ENCODE data around the gene SMTN.

Gene SMTN

DNA sequence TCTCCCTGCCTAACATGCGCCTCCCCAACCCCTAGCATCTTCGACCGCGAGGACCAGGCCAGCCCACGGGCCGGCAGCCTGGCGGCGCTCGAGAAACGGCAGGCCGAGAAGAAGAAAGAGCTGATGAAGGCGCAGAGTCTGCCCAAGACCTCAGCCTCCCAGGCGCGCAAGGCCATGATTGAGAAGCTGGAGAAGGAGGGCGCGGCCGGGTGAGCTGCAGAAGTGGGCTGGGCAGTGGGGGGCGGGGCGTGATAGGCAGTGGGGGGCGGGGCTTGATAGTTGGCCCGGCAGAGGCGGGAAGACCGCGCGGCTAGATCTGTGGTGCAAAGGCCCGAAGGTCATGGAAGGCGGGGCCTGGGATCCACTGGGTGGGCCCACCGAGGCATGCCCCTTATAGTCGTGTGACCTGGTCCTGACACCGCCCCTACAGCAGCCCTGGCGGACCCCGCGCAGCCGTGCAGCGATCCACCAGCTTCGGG lies 17.6 kb downstream of the SMTN start:
- Histone ChIP-seq H3K4me3 (ENCODE audit: low read length) (no peak overlapping the region), H3K9me3 (ENCODE audit: low read length) (peaks cover 6% of the 10 kb centered on the region), H3K36me3 (ENCODE audit: insufficient read depth, low read length) (peaks cover 18% of the 10 kb centered on the region), H2AFZ (ENCODE audit: low read depth, low read length) (no peak overlapping the region), H3K4me1 (ENCODE audit: insufficient read depth, low read length) (no peaks in the 10 kb centered on the region), H3K27me3 (ENCODE audit: insufficient read depth, low read length) (no peaks in the 10 kb centered on the region)

DNA sequence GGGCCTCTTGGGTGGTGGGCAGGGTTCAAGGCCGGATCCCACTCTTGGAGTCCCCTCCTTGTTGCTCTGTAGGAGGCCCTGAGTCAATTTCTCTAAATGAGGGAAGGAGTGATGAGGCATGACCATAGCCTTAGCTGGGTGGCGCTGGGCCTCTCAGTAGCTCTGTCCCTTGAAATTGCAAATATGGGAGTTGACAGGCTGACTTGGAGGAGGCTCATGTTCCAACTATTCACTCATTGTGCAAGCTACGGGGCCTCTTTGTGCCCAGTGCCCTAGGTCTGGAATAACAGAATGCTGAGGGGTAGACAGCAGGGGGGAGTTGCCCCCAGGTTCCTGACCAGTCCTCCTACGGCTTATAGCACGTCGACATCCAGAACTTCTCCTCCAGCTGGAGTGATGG lies 18.3 kb downstream of the SMTN start:
- Histone ChIP-seq H3K36me3 (ENCODE audit: insufficient read depth, low read length) (peaks cover 18% of the 10 kb centered on the region), H3K27me3 (ENCODE audit: insufficient read depth, low read length) (no peaks in the 10 kb centered on the region), H2AFZ (ENCODE audit: low read depth, low read length) (no peak overlapping the region), H3K4me1 (ENCODE audit: insufficient read depth, low read length) (no peaks in the 10 kb centered on the region), H3K9me3 (ENCODE audit: low read length) (peaks cover 8% of the 10 kb centered on the region), H3K4me3 (ENCODE audit: low read length) (no peak overlapping the region)

DNA sequence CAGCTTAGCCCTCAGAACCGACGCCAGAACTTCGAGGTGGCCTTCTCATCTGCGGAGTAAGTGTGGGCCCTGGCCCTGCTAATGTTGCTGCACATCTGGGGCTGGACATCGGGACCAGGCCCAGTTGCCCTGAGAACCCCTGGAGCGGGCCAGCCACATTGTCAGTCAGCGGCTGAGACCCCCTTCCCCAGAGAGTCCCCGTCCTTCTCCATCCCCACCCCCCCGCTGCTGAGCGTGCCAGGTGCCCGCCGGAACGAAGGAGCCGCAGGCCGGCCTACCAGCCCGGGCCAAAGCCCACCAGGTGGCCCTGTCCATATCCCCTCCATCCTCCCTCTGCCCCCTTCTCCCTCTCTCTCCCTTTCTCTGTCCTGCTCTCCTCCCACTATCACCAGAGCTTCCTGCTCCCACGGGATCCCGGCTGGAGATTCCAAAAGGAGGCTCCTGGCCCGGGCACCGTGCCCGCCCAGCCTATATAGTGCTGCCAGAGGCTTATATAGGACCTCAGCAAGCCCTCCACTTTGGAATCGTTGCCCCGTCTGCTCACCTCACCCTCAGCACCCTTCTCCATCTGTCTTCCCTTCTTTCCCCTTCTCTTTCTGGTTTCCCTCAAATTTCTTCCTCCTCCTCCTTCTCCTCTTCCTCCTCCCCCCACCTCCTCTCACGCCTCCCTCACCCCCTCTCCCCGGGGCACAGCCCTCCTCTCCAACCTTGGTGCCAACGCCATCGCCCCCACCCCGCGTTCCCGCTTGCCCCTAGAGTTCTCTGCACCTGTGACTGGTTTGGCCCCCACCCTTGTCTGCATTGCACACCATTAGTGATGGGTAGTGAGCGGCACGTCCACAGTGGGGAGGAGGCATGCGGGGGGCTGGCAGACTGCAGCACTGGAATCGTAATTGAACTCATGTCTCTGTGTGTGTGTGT lies 19.0 kb downstream of the SMTN start:
- no peaks in the 10 kb centered on the region for H3K4me1 ChIP-seq (ENCODE audit: insufficient read depth, low read length)

DNA sequence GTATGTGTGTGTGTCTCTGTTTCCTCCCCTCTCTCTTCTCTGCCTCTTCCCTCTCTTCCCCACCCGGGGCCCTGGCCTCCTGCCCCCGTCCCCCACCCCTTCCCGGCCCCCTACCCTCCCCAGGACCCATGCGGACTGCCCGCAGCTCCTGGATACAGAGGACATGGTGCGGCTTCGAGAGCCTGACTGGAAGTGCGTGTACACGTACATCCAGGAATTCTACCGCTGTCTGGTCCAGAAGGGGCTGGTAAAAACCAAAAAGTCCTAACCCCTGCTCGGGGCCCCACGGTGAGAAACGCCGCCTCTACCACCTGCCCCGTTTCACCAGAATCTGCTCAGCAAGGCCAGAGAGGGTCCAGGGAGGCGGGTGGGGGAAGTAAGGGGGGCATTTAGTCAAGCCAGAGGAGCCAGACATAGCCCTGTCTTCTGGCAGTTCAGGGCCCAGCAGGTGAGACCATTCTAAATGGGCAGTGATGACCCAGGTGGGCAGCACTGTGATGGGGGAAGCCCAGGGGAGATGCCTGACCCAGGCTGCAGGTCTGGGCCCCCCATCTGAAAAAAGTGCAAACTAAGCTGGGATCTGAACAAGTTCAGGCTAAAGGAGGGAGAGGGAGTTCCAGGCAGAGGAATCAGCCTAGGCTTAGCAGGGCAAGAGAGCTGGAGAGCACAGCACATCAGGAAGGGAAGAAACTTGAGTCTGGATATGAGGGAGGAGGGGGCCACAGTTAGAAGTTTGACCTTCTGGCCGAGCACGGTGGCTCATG lies 19.8 kb downstream of the SMTN start:
- H3K4me1 ChIP-seq (ENCODE audit: insufficient read depth, low read length) = no peaks in the 10 kb centered on the region
- H2AFZ ChIP-seq (ENCODE audit: low read depth, low read length) = no peak overlapping the region
- no peaks in the 10 kb centered on the region for H3K27me3 ChIP-seq (ENCODE audit: insufficient read depth, low read length)
- peaks cover 10% of the 10 kb centered on the region for H3K9me3 ChIP-seq (ENCODE audit: low read length)
- peaks cover 18% of the 10 kb centered on the region for H3K36me3 ChIP-seq (ENCODE audit: insufficient read depth, low read length)
- no peak overlapping the region for H3K4me3 ChIP-seq (ENCODE audit: low read length)

More for the DNA sequence above, 19.0 kb downstream of the SMTN start:
- H3K27me3 ChIP-seq (ENCODE audit: insufficient read depth, low read length) = no peaks in the 10 kb centered on the region
- no peak overlapping the region for H3K4me3 ChIP-seq (ENCODE audit: low read length)
- peaks cover 8% of the 10 kb centered on the region for H3K9me3 ChIP-seq (ENCODE audit: low read length)
- no peak overlapping the region for H2AFZ ChIP-seq (ENCODE audit: low read depth, low read length)
- H3K36me3 ChIP-seq (ENCODE audit: insufficient read depth, low read length) = peaks cover 18% of the 10 kb centered on the region

DNA sequence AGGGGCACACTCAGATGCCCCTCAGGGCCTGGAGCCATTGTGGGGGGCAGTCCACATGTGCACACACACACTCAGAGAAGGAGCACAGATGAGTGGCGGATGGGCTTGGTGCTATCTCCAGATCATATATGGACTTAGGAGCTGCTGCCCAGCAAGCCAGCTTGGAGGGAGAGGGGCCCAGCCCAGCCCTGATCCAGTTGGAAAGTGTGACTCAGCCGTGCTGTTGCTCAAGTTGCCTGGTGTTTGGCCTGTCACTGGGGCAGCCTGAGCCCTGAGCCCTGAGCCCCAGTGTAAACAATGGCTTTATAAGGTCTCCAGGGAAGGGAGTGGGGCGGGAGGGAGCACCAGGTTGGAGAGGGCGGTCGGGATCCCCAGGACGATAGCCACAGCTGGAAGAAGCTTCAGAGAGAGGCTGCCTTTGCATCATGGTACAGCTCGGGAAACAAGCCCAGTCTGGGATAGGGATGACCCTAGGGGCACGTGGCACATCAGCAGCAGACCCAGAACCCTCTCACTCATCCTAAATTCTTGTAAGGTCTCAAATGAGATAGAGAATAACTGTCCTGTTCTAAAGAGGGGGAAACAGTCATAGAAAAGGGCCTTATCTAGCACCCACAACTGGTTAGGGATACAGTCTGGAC lies 21.4 kb downstream of the SMTN start:
- Histone ChIP-seq H3K4me3 (ENCODE audit: low read length) (no peak overlapping the region), H3K36me3 (ENCODE audit: insufficient read depth, low read length) (peaks cover 6% of the 10 kb centered on the region), H3K4me1 (ENCODE audit: insufficient read depth, low read length) (no peaks in the 10 kb centered on the region), H3K27me3 (ENCODE audit: insufficient read depth, low read length) (no peaks in the 10 kb centered on the region), H2AFZ (ENCODE audit: low read depth, low read length) (no peak overlapping the region), H3K9me3 (ENCODE audit: low read length) (peaks cover 10% of the 10 kb centered on the region)

DNA sequence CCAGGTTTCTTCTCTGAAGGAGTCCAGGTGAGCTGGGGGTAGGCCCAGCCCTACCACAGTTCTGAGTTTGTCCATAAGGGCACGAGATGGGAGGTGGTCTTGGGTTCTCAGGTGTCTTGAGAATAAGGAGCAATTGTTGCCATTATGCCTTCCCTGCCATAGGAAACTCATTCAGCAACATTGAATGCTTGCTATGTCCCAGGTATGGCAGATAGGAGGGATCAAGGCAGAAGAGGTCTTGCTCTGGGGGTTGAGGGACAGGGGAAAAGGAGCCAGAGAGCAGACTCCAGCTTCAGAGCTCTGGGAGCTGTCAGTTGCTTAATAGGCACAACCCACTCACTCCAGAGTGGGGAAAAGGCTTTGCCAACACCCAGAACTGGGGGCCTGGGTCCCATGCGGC lies 22.0 kb downstream of the SMTN start:
- Histone ChIP-seq H3K4me1 (ENCODE audit: insufficient read depth, low read length) (no peaks in the 10 kb centered on the region), H3K4me3 (ENCODE audit: low read length) (no peak overlapping the region), H3K9me3 (ENCODE audit: low read length) (peaks cover 10% of the 10 kb centered on the region), H3K36me3 (ENCODE audit: insufficient read depth, low read length) (peaks cover 4% of the 10 kb centered on the region), H2AFZ (ENCODE audit: low read depth, low read length) (no peak overlapping the region), H3K27me3 (ENCODE audit: insufficient read depth, low read length) (no peaks in the 10 kb centered on the region)

DNA sequence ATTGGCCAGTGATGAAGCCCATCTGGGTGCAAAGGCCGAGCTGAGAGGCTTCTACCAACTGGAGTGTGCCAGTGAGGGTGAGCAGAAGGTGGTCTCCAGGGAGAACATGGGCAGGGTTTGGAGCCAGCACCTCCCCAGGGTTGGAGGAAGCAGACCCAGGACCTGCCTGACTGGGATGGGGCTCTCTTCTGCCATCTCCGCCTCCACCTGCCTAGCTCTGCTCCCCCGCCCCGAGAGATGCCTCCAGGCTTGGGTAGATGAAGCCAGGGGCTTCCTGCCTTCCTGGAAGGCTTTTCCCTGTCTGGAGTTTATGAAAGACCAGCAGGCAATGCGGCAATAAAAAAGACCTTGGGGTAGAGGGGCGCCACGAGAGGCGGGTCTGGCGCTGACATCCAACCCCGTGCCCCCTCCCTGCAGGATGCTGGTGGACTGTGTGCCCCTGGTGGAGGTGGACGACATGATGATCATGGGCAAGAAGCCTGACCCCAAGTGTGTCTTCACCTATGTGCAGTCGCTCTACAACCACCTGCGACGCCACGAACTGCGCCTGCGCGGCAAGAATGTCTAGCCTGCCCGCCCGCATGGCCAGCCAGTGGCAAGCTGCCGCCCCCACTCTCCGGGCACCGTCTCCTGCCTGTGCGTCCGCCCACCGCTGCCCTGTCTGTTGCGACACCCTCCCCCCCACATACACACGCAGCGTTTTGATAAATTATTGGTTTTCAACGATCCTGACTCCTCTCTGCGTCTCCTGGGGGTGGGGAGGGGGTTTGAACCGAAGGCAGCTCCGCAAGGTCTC lies 23.0 kb downstream of the SMTN start:
- Histone ChIP-seq H2AFZ (ENCODE audit: low read depth, low read length) (no peak overlapping the region), H3K9me3 (ENCODE audit: low read length) (peaks cover 10% of the 10 kb centered on the region), H3K36me3 (ENCODE audit: insufficient read depth, low read length) (peaks cover 4% of the 10 kb centered on the region), H3K4me3 (ENCODE audit: low read length) (no peak overlapping the region), H3K4me1 (ENCODE audit: insufficient read depth, low read length) (no peaks in the 10 kb centered on the region), H3K27me3 (ENCODE audit: insufficient read depth, low read length) (no peaks in the 10 kb centered on the region)

DNA sequence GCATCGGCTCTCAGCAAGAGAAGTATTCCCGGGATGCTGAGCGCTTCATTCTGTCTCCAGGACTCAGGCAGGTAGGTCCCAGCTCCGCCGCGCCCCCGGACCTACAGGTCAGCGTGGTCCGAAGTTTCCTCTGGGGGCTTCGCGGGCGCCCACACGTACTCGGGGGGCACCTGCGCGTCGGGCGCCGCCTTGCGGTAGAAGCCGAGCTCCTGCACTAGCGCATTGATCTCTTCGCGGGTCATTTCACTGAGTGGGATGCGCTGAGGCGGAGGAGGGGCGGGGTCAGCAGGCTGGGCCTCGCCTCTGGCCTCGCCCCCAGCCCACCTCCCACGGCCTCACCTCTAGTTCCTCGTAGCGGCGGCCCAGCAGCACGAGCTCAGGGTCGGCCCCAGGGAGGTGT lies 23.8 kb downstream of the SMTN start:
- H2AFZ ChIP-seq (ENCODE audit: low read depth, low read length) = no peak overlapping the region
- H3K4me3 ChIP-seq (ENCODE audit: low read length) = no peak overlapping the region
- H3K9me3 ChIP-seq (ENCODE audit: low read length) = peaks cover 10% of the 10 kb centered on the region
- H3K27me3 ChIP-seq (ENCODE audit: insufficient read depth, low read length) = no peaks in the 10 kb centered on the region
- H3K36me3 ChIP-seq (ENCODE audit: insufficient read depth, low read length) = no peaks in the 10 kb centered on the region
- H3K4me1 ChIP-seq (ENCODE audit: insufficient read depth, low read length) = no peaks in the 10 kb centered on the region

DNA sequence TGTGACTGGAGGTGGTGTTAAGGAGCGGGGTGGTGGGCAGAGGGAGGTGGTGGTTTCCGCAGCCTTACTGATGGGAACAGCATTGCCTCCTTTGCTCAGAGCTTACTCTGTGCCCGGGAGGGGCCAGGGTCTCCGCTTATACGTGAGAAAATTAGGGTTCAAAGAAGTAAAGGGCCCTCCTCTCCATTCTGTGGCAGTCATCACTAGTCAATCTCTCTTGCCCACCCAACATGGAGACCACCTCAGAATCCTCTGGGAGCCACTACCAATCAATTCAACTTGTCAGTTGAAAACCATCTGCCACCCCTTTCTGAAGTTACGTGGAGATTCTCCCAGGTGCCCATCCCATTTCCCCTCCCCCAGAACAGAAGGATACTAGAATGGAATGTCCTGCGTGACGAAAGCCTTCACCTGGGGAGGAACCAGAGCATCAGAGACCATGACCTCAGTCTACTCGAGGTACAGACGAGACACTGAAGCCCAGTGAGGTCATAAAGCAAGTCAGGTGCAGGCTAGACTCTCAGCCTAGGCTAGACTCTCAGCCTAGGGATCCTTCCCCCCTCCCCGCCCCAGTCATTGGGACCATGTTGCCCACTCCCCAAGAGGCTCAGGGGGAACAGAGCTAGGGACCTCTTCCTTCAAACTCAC lies 24.3 kb downstream of the SMTN start:
- Histone ChIP-seq H3K4me3 (ENCODE audit: low read length) (no peak overlapping the region), H3K27me3 (ENCODE audit: insufficient read depth, low read length) (no peaks in the 10 kb centered on the region), H3K9me3 (ENCODE audit: low read length) (peaks cover 10% of the 10 kb centered on the region), H2AFZ (ENCODE audit: low read depth, low read length) (no peak overlapping the region), H3K36me3 (ENCODE audit: insufficient read depth, low read length) (no peaks in the 10 kb centered on the region), H3K4me1 (ENCODE audit: insufficient read depth, low read length) (no peaks in the 10 kb centered on the region)

DNA sequence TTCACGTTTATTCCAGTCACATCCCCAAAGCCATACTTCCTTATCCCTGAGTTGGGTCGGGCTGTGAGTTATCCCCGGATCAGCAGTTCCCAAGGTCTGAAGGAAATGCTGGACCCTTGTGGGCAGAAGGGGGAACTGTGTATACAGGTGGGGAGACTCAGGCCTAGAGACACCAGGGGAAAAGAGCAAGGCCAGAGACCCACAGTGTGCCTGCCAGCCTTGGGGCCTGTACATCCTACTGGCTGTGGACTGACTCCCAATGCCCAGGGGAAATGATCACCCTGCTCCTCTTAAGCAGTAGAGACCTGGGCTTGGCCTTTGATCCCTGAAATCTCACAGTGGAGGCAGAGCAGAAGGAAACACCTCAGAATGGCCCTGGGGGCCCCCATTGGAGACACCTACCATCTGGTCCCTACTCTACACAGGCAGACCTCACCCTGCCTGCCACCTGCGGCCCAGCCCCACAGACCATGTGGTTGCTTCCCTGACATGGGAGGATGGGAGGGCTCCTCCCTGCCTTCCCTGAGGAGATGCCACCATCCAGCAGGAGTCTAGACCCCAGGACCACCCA lies 25.0 kb downstream of the SMTN start:
- no peaks in the 10 kb centered on the region for H3K4me1 ChIP-seq (ENCODE audit: insufficient read depth, low read length)
- H2AFZ ChIP-seq (ENCODE audit: low read depth, low read length) = no peak overlapping the region
- no peaks in the 10 kb centered on the region for H3K27me3 ChIP-seq (ENCODE audit: insufficient read depth, low read length)
- H3K4me3 ChIP-seq (ENCODE audit: low read length) = no peak overlapping the region
- H3K9me3 ChIP-seq (ENCODE audit: low read length) = peaks cover 10% of the 10 kb centered on the region
- no peaks in the 10 kb centered on the region for H3K36me3 ChIP-seq (ENCODE audit: insufficient read depth, low read length)

DNA sequence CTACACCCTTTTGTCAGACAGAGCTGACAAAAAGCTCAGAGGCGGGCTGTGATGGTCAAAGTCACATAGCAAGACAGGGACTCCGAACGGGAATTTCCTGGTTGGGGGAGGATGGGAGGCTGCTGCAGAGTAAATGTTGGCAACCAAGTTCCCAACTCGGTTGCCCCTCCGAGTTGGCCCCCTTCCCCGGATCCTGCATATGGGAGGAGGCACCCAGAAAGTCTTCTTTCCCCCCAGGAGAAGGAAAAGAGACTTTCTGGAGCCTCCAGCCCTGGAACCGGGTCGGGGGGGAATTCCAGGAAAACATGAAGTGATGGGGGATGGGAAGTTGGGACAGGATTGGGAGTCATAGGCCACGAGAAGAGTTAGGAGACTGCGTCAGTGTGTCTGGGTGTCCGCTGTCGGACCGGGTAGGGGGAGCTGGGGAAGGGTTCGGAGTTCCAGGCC lies 25.6 kb downstream of the SMTN start:
- H3K4me1 ChIP-seq (ENCODE audit: insufficient read depth, low read length) = no peaks in the 10 kb centered on the region

More for the DNA sequence above, 25.6 kb downstream of the SMTN start:
- Histone ChIP-seq H3K9me3 (ENCODE audit: low read length) (peaks cover 10% of the 10 kb centered on the region), H2AFZ (ENCODE audit: low read depth, low read length) (peak overlapping the region; percentile 12), H3K36me3 (ENCODE audit: insufficient read depth, low read length) (no peaks in the 10 kb centered on the region), H3K4me3 (ENCODE audit: low read length) (peak overlapping the region; percentile 40), H3K27me3 (ENCODE audit: insufficient read depth, low read length) (no peaks in the 10 kb centered on the region)

Data from neuron (in vitro differentiated cells).